Measurements from ENCODE around the gene ASB18.

DNA sequence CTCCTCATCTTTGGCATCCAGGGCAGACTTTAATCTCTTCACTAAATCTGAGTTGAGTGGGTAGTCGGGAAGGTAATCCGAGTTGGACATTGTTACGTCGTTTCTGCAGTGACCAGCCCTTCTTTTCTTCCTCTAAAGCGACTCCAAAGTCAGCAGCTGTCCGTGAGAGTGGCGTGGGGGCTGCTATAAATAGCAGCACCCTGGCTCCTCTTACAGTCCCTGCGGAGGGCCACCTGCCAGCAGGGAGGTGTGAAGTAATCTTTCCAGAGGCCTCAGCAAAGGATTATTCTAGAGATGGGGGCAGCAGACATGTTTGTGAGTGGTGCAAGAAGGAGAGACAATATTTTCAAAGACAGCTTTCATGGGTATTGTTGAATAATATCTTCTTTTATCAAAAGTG, at the start of gene ASB18:
- TF ChIP-seq, protein P1, sequence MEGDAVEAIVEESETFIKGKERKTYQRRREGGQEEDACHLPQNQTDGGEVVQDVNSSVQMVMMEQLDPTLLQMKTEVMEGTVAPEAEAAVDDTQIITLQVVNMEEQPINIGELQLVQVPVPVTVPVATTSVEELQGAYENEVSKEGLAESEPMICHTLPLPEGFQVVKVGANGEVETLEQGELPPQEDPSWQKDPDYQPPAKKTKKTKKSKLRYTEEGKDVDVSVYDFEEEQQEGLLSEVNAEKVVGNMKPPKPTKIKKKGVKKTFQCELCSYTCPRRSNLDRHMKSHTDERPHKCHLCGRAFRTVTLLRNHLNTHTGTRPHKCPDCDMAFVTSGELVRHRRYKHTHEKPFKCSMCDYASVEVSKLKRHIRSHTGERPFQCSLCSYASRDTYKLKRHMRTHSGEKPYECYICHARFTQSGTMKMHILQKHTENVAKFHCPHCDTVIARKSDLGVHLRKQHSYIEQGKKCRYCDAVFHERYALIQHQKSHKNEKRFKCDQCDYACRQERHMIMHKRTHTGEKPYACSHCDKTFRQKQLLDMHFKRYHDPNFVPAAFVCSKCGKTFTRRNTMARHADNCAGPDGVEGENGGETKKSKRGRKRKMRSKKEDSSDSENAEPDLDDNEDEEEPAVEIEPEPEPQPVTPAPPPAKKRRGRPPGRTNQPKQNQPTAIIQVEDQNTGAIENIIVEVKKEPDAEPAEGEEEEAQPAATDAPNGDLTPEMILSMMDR (IDR thresholded peaks at IDR 0.05) = no peak
- no peak for TF ChIP-seq POLR2A (IDR thresholded peaks at IDR 0.05)
